Stomach (tissue), 9 donors: ENCODE results near the gene CLASRP. TPM values are rescaled to one million over a fixed set of nuclear protein-coding genes. Genes with fewer than 3 reads are reported as not detected.

Source experiments
- DNase-seq, 2 donors: peaks; one replicate each; pipeline versions ENCODE4 v3.0.0 to v3.0.0-alpha.2; 2013 to 2019
- H3K27ac ChIP-seq, 5 donors: fragments of 200-600 bp in 4 of 5; sonication (generic) in 4 of 5; one replicate each; pipeline ENCODE4 v1.5.1; 2013 to 2019; ENCODE audit warnings: mild to moderate bottlenecking in 1 of 5, moderate library complexity in 1 of 5
- H3K27me3 ChIP-seq, 3 donors: fragments of 200-600 bp; sonication (generic); one replicate each; pipeline ENCODE4 v1.5.1; 2017 to 2019; ENCODE audit warnings: mixed run types in 1 of 3
- H3K36me3 ChIP-seq, 4 donors: fragments of 200-600 bp; sonication (generic); 1 replicate in 3 of 4; 2 replicates in 1 of 4; pipeline ENCODE4 v1.5.1; 2016 to 2019
- H3K4me1 ChIP-seq, 4 donors: fragments of 200-600 bp; sonication (generic); one replicate each; pipeline ENCODE4 v1.5.1; 2016 to 2019
- H3K4me3 ChIP-seq, 4 donors: fragments of 200-600 bp; sonication (generic) in 3 of 4; one replicate each; pipeline ENCODE4 v1.5.1; 2016 to 2019; ENCODE audit warnings: mild to moderate bottlenecking in 1 of 4
- H3K9me3 ChIP-seq, 4 donors: fragments of 200-600 bp; sonication (generic); one replicate each; pipeline ENCODE4 v1.5.1; 2016 to 2019
- EP300 ChIP-seq: sonication (generic); formaldehyde crosslinking; IDR thresholded peaks from one replicate; pipeline ENCODE4 v1.6.1; 2017; ENCODE audit warnings: antibody characterized with exemption
- POLR2A ChIP-seq, 4 donors: fragments of 450-650 bp; IDR thresholded peaks; one replicate each; pipeline ENCODE4 v1.6.1; 2016; ENCODE audit warnings: antibody characterized with exemption in 4 of 4, control low read depth in 2 of 4, mild to moderate bottlenecking in 1 of 4, moderate library complexity in 1 of 4
- POLR2AphosphoS5 ChIP-seq, 3 donors: sonication (generic); formaldehyde crosslinking; IDR thresholded peaks; one replicate each; pipeline ENCODE4 v1.6.1; 2016; ENCODE audit warnings: antibody characterized with exemption in 3 of 3
- WGBS, 5 donors: extraction: QIAGEN DNeasy Blood & Tissue Kit in 3 of 5; methylation state at CpG; one replicate each; pipeline versions ENCODE4 v1.1.5 to v1.1.7; 2013 to 2018; 5-methylcytosine and 5-hydroxymethylcytosine counted together
- intact Hi-C: fragments of 100-400 bp; cut with DNase I; formaldehyde crosslinking; loops from one replicate; pipeline ENCODE4 v1.15.1; 2023; ENCODE audit warnings: low total_unique reads
- polyA plus RNA-seq, 3 donors: library from polyadenylated mRNA; stranded (reverse); fragments of 200-250 nt; gene quantifications; one replicate each; pipeline ENCODE4 v1.2.3, GENCODE V29; 2013
- total RNA-seq, 5 donors: library from RNA; depleted of rRNA; stranded (reverse); fragments of >200 nt; gene quantifications; one replicate each; pipeline versions ENCODE4 v1.1.0 to v1.2.3, GENCODE V29; 2014 to 2016
- TF ChIP-seq, protein P1 (sequence below), 7 experiments: fragments of 450-650 bp in 4 of 7; fragments of 200-600 bp in 3 of 7; sonication (generic) in 3 of 7; IDR thresholded peaks; one replicate each; pipeline ENCODE4 v1.5.1; 2016 to 2019; ENCODE audit warnings: antibody characterized with exemption in 7 of 7, control low read depth in 2 of 7, mild to moderate bottlenecking in 1 of 7
- donor health status: healthy with polysubstance abuse.
- donor health status: Bipolar disorder and iron deficiency.
- donor health status: healthy.

The CLASRP gene
- total and polyA plus RNA-seq, 8 donors = 27.0 to 491 (median 109) TPM

DNA sequence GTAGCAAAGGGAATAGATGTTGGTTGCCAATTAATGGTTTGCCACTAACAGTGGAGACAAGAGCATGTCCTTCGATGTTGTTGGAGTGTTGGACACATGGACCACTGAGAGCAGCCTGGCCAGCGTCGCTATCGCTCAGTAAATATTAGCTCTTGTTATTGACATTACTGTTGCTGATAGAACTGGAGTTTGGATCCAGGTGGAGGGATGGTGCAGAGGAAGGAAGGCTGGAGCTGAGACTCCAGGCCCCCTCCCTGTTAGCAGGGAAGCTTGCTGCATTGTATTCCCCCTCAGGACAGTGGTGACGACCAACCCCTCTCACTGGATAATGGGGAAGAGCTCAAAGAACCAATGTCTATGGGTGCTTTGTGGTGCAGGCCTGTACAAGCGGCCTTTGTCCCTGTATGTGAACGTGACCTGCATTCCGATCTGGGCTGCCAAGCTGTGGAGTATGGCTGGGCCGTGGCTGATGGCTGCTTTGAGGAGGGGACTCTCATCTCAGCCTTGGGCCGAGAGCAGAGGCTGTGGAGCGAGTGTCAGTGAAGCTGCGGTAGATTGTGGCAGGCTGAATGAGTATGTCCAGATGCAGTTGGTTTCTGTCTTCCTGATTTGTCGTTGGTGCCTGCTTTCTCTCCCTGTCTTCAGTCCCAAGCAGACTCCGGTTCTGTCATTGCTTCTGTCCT lies 7.0 kb downstream of the CLASRP start:
- Histone ChIP-seq H3K36me3 (peaks cover 35 to 63% (median 59%) of the 10 kb centered on the region in 4 donors), H3K9me3 (no peaks in the 10 kb centered on the region), H3K27ac (peak overlapping the region; percentile 31 to 72 (median 63)), H3K4me3 (peak overlapping the region in 1 of 4 donors; percentile 32), H3K4me1 (peaks cover 55 to 97% (median 93%) of the 10 kb centered on the region in 4 donors), H3K27me3 (no peaks in the 10 kb centered on the region)
- intact Hi-C loops = no loop called here
- TF ChIP-seq EP300 (no peak), POLR2AphosphoS5 (IDR thresholded peaks at IDR 0.05) (peak in 1 of 3 donors; percentile 63)
- DNase-seq = peak; percentile 62 to 86
- WGBS, 5 donors = 32 to 46% (median 39%) methylated on average over 13 to 14 of the region's 14 CpGs

DNA sequence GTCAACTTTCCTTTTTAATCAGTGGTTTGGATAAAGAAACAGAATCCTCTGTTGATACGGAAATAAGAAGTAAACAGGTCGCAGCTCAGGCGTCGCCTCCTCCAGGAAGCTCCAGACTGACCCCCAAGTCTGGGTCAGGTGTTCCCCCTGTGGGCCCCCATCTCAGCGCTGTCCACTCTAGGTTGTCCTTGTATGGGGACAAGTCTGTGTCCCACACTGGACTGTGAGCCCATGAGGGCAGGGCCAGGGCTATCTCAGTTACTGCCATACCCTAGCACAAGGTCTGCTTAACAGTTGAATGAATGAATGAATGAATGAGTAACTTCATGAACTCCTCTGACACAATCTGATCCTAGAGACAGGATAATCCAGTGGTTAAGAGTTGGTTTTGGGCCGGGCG lies 7.5 kb downstream of the CLASRP start:
- H3K4me3 ChIP-seq = peak overlapping the region in 1 of 4 donors; percentile 32
- DNase-seq = no peak
- peak overlapping the region; percentile 31 to 72 (median 63) for H3K27ac ChIP-seq
- H3K27me3 ChIP-seq = no peaks in the 10 kb centered on the region
- H3K4me1 ChIP-seq = peaks cover 55 to 97% (median 93%) of the 10 kb centered on the region in 4 donors
- H3K36me3 ChIP-seq = peaks cover 31 to 59% (median 58%) of the 10 kb centered on the region in 4 donors
- WGBS, 5 donors = 46 to 70% (median 58%) methylated on average over 7 of the region's 7 CpGs
- intact Hi-C loops = no loop called here
- no peak for TF ChIP-seq POLR2A (IDR thresholded peaks at IDR 0.05)
- TF ChIP-seq EP300 = no peak
- H3K9me3 ChIP-seq = no peaks in the 10 kb centered on the region

DNA sequence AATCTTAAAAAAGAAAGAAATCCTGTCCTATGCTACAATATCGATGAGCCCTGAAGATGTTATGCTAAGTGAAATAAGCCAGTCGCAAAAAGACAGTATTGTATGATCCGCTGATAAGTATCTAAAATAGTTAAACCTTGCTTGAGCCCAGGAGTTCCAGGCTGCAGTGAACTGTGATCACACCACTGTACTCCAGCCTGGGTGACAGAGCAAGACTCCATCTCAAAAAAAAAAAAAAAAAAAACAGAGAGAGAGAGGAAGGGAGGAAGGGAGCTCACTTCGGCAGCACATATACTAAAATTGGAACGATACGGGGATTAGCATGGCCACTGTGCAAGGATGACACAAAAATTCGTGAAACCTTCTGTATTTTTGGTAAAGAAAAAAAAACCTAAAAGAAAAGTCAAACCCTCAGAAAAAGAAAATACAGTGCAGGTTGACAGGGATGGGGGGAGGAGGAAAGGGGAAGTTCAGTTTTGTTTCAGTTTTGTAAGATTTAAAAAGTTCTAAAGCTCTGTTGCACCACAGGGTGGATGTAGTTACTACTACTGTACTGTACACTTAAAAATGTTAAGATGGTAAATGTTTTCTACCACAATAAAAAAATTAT lies 8.4 kb downstream of the CLASRP start:
- H3K27me3 ChIP-seq = no peaks in the 10 kb centered on the region
- 67 to 83% (median 78%) methylated on average over 7 of the region's 7 CpGs for WGBS, 5 donors
- TF ChIP-seq, protein P1, sequence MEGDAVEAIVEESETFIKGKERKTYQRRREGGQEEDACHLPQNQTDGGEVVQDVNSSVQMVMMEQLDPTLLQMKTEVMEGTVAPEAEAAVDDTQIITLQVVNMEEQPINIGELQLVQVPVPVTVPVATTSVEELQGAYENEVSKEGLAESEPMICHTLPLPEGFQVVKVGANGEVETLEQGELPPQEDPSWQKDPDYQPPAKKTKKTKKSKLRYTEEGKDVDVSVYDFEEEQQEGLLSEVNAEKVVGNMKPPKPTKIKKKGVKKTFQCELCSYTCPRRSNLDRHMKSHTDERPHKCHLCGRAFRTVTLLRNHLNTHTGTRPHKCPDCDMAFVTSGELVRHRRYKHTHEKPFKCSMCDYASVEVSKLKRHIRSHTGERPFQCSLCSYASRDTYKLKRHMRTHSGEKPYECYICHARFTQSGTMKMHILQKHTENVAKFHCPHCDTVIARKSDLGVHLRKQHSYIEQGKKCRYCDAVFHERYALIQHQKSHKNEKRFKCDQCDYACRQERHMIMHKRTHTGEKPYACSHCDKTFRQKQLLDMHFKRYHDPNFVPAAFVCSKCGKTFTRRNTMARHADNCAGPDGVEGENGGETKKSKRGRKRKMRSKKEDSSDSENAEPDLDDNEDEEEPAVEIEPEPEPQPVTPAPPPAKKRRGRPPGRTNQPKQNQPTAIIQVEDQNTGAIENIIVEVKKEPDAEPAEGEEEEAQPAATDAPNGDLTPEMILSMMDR (IDR thresholded peaks at IDR 0.05) = peak in 1 of 7 experiments; percentile 7
- TF ChIP-seq POLR2A (IDR thresholded peaks at IDR 0.05) = no peak
- peak overlapping the region in 2 of 5 donors; percentile 27 to 72 for H3K27ac ChIP-seq
- H3K4me3 ChIP-seq = no peak overlapping the region
- intact Hi-C loops = no loop called here
- H3K9me3 ChIP-seq = no peaks in the 10 kb centered on the region
- no peak for DNase-seq
- H3K36me3 ChIP-seq = peaks cover 22 to 59% (median 58%) of the 10 kb centered on the region in 4 donors
- peaks cover 61 to 97% (median 93%) of the 10 kb centered on the region in 4 donors for H3K4me1 ChIP-seq

DNA sequence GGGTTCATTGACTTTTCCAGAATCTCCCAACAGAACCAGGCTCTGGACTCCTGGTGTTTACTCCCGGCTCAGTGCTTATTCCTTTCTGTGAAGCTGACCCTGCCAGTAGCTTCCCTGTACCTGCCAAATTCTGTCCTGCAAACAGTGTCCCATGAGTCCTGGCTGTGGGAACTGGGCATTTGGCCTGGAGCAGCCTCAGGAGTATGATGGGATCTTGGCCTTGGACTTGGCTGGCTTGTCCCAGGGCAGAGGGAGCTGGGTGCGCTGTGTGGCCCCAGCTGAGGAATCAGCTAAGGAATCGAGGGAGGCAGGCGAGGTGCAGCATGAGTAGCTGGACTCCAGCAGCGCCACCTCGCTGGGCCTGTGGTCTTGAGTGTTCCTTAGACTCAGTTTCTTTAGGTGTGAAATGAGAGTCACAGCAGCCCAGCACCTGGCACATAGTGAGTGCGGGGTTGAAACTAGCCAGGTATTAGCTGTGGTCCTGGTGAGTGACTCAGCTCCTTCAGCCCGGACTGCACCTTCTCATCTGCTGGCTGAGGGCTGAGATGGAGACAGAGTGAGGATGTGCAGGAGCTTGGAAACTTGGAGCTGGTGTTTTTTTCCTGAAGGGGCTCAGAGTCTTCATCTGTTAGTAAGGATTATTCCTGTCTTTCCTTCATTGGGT lies 10.4 kb downstream of the CLASRP start:
- 35 to 81% (median 58%) methylated on average over 8 of the region's 8 CpGs for WGBS, 5 donors
- intact Hi-C loops = no loop called here
- peak overlapping the region; percentile 13 to 80 (median 48) for H3K27ac ChIP-seq
- H3K27me3 ChIP-seq = no peaks in the 10 kb centered on the region
- DNase-seq = peak in 1 of 2 donors; percentile 78
- TF ChIP-seq POLR2AphosphoS5 (IDR thresholded peaks at IDR 0.05) = no peak
- TF ChIP-seq POLR2A (IDR thresholded peaks at IDR 0.05) = no peak
- TF ChIP-seq EP300 = no peak
- TF ChIP-seq, protein P1 (IDR thresholded peaks at IDR 0.05) = no peak
- peaks cover 23 to 60% (median 58%) of the 10 kb centered on the region in 4 donors for H3K36me3 ChIP-seq
- H3K9me3 ChIP-seq = no peaks in the 10 kb centered on the region
- peaks cover 65 to 100% (median 99%) of the 10 kb centered on the region in 4 donors for H3K4me1 ChIP-seq
- no peak overlapping the region for H3K4me3 ChIP-seq

DNA sequence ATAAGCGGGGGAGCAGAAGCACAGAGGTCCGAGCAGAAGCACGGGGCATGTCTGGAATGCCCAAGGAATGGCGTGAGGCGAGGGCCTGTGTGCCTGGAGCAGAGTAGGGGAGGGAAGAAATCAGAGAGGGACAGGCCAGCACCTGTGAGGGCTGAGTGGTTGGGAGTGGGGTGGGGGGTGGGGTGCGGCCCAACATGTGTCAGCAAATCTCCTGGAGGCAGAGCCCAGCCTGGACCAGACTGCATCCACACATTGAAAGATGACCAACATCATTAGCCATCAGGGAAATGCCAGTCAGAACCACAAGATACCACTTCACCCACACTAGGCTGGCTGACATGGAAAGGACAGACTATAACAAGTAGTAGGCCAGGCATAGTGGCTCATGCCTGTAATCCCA lies 11.2 kb downstream of the CLASRP start:
- H3K4me3 ChIP-seq = no peak overlapping the region
- peaks cover 24 to 60% (median 58%) of the 10 kb centered on the region in 4 donors for H3K36me3 ChIP-seq
- DNase-seq = no peak
- intact Hi-C loops = no loop called here
- peak overlapping the region; percentile 1 to 80 (median 48) for H3K27ac ChIP-seq
- WGBS, 5 donors = 85 to 90% (median 89%) methylated on average over 6 of the region's 6 CpGs
- H3K9me3 ChIP-seq = no peaks in the 10 kb centered on the region
- no peaks in the 10 kb centered on the region for H3K27me3 ChIP-seq
- peaks cover 57 to 95% (median 92%) of the 10 kb centered on the region in 4 donors for H3K4me1 ChIP-seq
- TF ChIP-seq POLR2AphosphoS5 (IDR thresholded peaks at IDR 0.05) = no peak
- TF ChIP-seq EP300 = no peak
- TF ChIP-seq, protein P1 (IDR thresholded peaks at IDR 0.05) = no peak
- TF ChIP-seq POLR2A (IDR thresholded peaks at IDR 0.05) = no peak
